ENCODE measurements around the gene PARVA.

DNA sequence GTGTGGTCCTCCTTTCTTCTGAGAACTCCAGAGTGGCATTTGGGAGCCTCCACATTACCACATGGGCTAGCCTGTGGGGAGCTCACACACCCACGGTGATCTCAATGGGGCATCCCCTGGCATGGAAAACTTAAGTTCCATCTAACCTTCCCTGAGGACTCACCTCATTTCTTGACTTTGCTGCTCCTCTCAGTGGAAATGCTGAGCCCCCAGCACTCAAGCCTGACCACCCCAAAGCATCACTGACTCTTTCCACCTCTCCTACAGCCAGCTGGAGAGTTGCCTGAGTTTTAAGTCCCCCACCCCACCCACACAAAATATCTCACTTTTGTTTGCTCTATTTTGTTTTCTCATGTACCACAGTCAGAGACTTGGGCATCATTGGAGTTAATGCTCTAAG, 23.8 kb upstream of the PARVA start:
- TF ChIP-seq, protein P1, sequence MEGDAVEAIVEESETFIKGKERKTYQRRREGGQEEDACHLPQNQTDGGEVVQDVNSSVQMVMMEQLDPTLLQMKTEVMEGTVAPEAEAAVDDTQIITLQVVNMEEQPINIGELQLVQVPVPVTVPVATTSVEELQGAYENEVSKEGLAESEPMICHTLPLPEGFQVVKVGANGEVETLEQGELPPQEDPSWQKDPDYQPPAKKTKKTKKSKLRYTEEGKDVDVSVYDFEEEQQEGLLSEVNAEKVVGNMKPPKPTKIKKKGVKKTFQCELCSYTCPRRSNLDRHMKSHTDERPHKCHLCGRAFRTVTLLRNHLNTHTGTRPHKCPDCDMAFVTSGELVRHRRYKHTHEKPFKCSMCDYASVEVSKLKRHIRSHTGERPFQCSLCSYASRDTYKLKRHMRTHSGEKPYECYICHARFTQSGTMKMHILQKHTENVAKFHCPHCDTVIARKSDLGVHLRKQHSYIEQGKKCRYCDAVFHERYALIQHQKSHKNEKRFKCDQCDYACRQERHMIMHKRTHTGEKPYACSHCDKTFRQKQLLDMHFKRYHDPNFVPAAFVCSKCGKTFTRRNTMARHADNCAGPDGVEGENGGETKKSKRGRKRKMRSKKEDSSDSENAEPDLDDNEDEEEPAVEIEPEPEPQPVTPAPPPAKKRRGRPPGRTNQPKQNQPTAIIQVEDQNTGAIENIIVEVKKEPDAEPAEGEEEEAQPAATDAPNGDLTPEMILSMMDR (IDR thresholded peaks at IDR 0.05) = no peak
- no peak for TF ChIP-seq POLR2A (IDR thresholded peaks at IDR 0.05)

Measured in sigmoid colon (tissue), 3 donors.